Coronary artery (tissue), 2 donors: Measurements from ENCODE around the gene EFCAB9.
A peak's percentile ranks its signal among the peaks of the same experiment; 100 is the strongest.

Experiments
- DNase-seq: peaks from one replicate; pipeline ENCODE4 v3.0.0-alpha.2; 2017; ENCODE audit warnings: low spot score
- H3K27ac ChIP-seq, 2 donors: fragments of 200-600 bp; sonication (generic); one replicate each; pipeline ENCODE4 v1.5.1; 2016 to 2019
- H3K4me3 ChIP-seq: fragments of 200-600 bp; sonication (generic); 2 replicates; pipeline ENCODE4 v1.5.1; 2016; ENCODE audit warnings: mild to moderate bottlenecking, moderate library complexity
- TF ChIP-seq, protein P1 (sequence below): fragments of 200-600 bp; sonication (generic); IDR thresholded peaks from one replicate; pipeline ENCODE4 v1.5.1; 2019; ENCODE audit warnings: antibody characterized with exemption

Gene EFCAB9

GRCh38 chr5:172182291-172182690 lies 11.7 kb upstream of the EFCAB9 start:
- no peak overlapping the region for H3K4me3 ChIP-seq
- no peak overlapping the region for H3K27ac ChIP-seq
- no peak for DNase-seq
- TF ChIP-seq, protein P1, sequence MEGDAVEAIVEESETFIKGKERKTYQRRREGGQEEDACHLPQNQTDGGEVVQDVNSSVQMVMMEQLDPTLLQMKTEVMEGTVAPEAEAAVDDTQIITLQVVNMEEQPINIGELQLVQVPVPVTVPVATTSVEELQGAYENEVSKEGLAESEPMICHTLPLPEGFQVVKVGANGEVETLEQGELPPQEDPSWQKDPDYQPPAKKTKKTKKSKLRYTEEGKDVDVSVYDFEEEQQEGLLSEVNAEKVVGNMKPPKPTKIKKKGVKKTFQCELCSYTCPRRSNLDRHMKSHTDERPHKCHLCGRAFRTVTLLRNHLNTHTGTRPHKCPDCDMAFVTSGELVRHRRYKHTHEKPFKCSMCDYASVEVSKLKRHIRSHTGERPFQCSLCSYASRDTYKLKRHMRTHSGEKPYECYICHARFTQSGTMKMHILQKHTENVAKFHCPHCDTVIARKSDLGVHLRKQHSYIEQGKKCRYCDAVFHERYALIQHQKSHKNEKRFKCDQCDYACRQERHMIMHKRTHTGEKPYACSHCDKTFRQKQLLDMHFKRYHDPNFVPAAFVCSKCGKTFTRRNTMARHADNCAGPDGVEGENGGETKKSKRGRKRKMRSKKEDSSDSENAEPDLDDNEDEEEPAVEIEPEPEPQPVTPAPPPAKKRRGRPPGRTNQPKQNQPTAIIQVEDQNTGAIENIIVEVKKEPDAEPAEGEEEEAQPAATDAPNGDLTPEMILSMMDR: no peak

DNA sequence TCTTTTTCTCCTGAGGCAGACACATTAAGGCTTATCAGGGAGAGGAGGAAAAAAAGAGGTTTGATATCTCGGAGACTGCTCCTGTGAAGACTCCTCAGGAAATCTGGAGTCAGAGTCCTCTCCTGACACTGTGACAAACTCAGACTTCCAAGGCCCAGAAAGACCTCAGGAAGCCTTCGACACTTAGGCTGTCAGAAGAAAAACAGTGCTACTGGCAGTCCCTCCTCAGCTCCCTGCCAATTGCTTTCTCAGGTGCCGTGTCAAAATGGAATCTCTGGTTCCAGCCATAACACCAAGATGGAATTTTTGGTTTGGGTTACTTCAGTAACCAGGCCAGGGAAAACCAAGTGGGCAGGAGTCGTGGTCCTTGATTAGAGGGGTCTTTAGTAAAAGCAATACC lies 10.1 kb upstream of the EFCAB9 start:
- no peak overlapping the region for H3K27ac ChIP-seq
- DNase-seq: no peak
- TF ChIP-seq, protein P1: no peak

GRCh38 chr5:172185096-172185461 lies 8.9 kb upstream of the EFCAB9 start:
- H3K4me3 ChIP-seq: peak overlapping the region; percentile 88
- TF ChIP-seq, protein P1: no peak
- H3K27ac ChIP-seq: peak overlapping the region in 1 of 2 donors; percentile 70

More for the DNA sequence above, 10.1 kb upstream of the EFCAB9 start:
- no peak overlapping the region for H3K4me3 ChIP-seq

DNA sequence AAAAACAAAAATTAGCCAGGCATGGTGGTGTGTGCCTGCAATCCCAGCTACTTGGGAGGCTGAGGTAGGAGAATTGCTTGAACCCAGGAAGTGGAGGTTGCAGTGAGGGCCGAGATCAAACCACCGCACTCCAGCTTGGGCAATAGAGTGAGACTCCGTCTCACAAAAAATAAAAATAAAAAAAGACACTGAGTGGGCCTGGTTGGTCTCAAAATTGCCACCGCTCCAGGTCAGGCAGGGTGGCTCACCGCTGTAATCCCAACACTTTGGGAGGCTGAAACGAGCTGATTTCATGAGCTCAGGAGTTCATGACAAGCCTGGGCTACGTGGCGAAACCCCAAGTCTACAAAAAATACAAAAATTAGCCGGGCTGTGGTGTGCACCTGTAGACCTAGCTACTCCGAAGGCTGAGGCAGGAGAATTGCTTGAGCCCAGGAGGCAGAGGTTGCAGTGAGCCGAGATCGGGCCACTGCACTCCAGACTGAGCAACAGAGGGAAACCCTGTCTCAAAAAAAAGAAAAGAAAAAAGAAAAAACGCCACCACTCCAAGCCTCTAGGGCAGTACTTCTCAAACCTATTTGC lies 7.8 kb upstream of the EFCAB9 start:
- DNase-seq: no peak
- TF ChIP-seq, protein P1: no peak
- peak overlapping the region in 1 of 2 donors; percentile 70 for H3K27ac ChIP-seq
- H3K4me3 ChIP-seq: peak overlapping the region; percentile 88

More at GRCh38 chr5:172185096-172185461, 8.9 kb upstream of the EFCAB9 start:
- no peak for DNase-seq

GRCh38 chr5:172187118-172188032 lies 6.6 kb upstream of the EFCAB9 start:
- Histone ChIP-seq H3K27ac (peak overlapping the region; percentile 66 to 92), H3K4me3 (peak overlapping the region; percentile 88)
- TF ChIP-seq, protein P1: no peak
- no peak for DNase-seq

- Histone ChIP-seq H3K27ac (peak within 1 kb of the TSS; percentile 66 to 92), H3K4me3 (peak within 1 kb of the TSS; percentile 88)
- TF ChIP-seq, protein P1: peak; percentile 76
- peak; percentile 94 for DNase-seq
These were observed 5.7 kb upstream of the EFCAB9 start, which contains the start of gene STK10 for GRCh38 chr5:172188033-172188892. TSS of gene STK10 (minus strand) at chr5:172188224. CDS start at chr5:172188042, 182 bp downstream.
